HG03108 (cell line): ENCODE results near the gene ENOX1.
A peak's percentile ranks its signal among the peaks of the same experiment; 100 is the strongest.

Experiments
- ATAC-seq: cut with Tn5 transposase; IDR thresholded peaks from one replicate; pipeline ENCODE4 v1.9.1; 2021; ENCODE audit warnings: moderate library complexity; ENCODE audit not compliant: unreplicated experiment

ENOX1 gene

DNA sequence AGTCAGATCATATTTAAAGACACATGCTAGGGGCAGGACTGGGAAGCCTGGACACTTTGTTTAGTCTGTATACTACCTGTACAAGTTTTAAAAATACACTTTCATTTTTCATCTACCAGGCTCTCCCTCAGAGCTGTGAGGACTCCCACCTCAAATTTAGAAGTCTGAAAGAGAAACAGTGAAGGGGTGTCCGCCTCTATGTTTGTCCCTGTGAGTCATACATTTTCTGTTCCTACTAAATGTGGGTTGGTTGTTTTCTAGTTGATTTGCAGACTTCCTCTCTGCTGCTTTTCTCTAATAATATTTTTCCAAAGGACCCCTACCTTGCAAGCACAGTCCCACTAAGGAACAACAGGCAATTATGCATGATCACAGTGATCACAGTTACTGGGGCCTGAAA lies 110.5 kb downstream of the ENOX1 start:
- ATAC-seq = peak; percentile 98

DNA sequence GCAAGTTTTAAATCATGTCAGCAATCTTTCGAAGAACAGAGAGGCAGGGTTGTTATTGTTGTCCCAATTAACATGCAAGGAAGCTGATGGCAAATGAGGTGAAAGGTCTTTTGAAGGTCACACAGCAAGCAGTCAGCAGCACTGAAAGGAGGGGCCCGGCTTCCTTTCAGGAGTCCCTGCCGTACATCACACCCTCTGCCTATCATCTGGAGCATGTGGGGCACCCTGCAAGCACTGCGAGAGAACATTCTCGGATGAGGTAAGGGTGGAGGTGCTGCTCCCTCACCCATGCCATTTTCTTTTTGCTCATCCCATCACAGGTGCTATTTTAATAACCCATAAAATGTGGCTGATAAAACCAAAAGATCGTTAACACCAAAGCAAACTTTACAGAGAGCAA lies 111.2 kb downstream of the ENOX1 start:
- no peak for ATAC-seq

DNA sequence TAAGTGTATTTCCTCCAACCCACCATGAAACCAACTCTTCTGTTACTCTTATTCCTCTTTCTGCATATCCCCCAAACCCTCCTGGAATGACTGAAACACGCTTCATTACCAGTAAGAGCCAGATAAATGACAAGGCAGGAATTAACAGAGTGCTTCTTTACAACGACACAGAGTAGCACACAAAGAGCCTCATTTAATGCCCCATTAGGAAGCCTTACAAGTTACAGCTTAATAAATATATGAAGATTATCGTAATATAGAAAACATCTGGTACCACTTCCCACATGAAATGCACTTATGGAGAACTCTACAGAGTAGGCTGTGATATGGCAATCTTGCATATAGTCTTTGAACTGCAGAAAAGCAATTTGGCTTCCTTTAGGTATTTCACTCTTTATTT lies 116.8 kb downstream of the ENOX1 start:
- no peak for ATAC-seq

DNA sequence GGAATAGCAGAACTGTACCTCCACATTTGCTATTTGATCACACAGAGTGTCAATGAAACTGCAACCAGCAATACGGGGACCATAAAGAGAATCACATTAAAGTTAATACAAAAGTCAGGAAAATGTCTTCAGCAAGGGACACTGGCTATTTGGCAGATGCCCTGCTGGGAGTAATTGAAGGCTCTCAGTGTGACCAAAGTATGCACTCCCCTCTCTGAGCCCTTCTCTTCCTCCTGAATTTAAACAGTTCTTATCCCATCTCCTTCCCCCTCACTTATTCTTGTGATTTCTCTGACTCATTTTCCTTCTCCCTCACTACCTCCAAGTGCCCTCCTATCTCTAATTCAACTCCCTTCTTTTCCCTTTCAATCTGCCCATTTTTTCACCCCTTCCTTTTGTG lies 117.7 kb downstream of the ENOX1 start:
- no peak for ATAC-seq

DNA sequence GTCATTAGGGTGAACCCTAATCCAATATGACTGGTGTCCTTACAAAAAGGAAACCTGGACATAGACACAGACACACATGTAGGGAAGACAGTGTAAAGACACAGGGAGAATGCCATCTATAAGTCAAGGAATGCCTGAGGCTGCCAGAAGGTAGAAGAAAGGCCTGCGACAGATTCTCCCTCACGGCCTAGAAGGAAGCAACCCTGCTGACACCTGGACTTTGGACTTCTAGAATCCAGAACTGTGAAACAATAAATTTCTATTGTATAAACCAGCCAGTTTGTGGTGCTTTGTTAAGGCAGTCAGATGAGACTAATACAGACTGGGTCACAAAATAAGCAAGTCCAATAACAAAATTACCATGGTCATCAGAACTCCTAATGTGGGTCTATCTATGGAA lies 120.4 kb downstream of the ENOX1 start:
- ATAC-seq = no peak

DNA sequence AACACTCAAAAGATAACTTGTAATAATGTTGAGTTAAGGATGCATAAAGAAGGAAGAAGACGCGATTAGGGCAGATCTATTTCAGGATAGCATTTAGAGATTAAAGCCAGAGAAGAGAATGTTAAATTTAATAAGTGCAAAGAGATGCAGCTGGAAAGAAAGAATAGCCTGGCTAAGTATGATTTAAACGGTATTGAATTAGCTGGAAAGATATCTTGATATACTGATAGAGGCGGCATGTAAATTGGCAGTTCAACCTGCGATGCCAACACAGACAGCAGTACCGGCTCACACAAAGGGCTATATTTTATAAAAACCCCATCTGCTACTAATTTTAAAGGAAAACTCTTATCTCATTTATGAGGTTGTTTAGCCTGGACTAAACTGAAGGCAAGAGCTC lies 121.4 kb downstream of the ENOX1 start:
- no peak for ATAC-seq

DNA sequence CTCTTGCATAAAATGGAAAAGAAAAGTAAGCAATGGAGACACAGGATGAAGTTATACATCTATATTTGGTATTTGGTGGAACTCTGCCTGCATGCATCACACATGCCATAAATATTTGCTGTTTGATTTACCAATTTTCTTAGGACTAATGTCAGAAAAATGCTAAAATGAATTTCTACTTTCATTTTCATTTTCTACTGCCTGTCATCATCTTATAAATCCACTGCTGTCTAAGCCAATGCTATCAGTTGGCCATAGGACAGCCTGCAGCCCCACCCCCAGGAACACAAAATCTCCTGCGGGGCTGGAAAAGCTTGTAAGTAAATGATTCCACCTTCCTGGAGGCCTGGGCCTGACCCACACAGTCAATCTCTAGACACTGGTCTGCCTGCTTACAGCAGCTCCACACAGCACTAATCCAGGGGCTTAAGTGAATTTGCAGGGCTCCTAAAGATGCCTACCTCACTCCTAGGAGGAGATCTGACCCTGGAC lies 122.0 kb downstream of the ENOX1 start:
- ATAC-seq = no peak

DNA sequence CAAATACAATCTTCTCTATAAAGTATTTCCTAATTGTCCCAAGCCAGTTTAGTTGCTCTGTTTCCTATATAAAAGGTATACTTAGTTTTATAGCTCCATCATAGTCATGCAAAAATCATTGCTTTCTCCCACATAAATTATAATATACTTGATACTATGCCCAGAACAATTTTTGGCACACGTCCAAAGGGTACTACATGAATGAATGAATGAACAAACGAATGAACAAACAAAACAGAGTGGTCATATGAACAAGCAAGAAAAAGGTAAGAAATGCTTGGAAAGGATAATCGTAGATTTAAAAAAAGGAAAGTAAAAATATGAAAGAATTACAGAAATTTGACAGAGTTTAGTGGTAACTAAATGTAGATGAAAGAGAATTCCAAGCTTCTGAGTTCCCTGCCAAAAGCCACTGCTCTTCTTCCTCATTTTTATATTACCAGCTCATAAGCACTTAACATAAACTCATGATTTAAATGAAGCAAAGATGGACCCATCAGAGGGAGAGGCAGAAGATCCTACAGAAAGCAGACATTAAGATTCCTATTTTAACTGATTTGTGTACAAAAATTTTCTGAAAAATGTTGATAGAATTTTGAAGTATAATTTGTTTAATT lies 123.2 kb downstream of the ENOX1 start:
- no peak for ATAC-seq

DNA sequence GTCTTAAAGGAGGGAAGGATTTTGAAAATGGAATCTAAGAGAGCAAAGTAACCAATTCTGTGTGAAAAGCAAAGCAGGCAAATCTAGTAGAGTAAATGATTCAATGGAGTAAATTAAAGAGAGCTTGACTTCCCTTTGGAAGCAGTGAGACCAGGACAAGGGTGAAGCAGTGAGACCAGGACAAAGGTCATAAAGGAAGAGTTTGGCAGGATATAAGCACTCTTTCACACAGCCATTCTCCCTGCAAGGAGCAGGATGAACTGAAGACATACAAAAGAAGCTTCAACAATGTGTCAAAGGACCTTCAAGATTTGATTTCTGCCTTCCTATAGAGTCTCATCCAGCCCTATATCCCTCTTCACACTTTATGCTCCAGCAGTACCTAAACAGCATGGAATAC lies 123.8 kb downstream of the ENOX1 start:
- ATAC-seq = no peak

DNA sequence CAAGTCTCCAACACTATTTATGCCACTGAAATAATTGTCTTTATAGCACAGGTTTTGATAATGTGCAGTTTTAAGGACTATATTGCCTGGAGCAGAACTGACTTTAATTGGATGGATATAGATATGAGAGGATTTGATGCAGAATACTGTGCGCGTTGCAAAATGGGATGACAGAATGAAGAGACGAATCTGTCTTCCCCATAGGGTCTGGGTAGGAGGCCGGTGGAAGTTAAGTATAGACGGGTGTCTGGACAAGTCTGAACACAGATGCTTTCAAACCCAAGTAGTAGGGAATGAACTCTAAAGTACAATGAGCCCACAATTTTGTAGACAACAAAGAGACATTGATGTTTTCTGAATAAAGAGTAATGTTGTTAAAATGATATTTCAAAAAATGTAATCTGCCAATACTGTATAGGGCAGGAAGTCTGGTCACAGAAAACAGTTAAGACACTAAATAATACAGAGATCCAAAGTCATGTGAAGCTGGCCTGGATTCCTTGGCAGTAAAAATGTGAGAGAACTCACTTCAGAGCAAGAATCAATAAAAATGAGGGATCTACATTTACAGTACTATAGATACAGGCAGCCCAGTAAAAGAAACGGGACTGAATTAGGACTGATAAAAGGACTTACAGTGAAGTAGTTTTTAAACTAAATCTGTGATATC lies 125.5 kb downstream of the ENOX1 start:
- no peak for ATAC-seq

DNA sequence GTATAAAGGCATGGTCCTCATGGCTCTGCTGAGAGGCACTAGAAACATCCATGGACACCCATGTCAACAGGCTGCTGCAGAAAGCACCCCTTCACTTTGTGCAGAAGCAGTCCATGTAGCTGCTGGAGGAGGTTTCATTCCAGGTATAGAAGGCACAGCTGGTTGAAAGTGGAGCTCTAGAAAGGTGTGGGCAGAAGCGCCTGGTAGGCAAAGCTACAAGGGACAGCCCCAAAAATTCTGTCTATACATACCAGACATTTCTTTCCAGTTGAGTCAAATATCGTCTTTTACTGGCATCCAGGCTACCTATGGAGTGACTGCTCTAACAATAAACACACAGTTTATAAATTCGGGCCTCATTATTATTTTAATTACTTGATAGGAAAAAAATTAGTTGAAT lies 129.3 kb downstream of the ENOX1 start:
- no peak for ATAC-seq

DNA sequence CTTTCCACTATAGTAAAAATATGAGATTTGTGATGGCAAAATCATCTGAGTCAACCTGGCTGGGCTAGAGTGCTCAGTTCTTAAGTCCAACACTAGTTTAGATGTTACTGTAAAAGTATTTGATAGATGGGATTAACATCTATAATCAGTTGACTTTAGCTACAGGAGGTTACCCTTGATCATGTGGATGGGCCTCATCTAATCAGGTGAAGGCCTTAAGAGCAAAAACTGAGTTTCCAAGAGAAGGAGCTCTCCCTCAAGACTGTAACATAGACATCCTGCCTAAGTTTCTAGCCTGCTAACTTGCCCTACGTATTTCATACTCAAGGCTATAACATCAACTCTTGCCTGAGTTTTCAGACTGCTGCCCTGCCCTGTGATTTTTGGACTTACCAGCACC lies 132.8 kb downstream of the ENOX1 start:
- no peak for ATAC-seq

DNA sequence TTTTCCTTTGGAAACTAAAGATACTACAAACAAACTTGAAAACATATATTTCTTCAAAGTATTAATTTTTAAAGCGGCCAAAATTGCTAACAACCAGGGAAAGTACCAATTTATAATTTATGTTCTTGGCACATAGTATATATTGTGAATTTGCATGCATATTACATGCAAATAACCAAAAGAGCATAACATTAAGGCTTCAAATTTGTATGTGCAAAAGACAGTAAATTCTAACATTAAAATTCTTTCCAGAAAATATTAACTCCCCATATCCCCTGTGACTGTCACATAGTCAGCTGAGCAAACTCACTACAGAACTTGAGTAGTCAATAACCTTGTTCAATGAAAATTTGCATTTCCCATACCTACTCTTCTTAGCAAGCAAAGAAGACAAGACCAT lies 133.4 kb downstream of the ENOX1 start:
- no peak for ATAC-seq

DNA sequence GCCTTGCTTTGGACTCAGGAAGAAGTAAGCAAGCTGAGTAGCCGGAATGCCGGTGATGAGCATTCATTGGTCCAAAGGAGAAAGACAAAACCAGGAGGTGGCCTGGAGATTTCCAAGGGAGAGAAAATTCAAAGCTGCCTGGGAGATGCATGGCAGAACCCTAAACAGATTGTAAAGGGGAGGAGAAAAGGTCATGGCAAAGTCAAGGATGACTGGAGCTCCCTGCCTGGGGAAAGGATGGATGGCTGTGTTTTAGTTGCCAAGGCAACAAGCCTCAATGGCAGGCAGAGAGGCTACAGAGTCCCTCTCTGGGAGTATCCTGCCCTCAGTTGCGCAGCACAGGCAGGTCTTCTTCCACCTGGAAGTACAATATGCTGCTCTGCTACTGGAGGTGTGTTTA lies 134.0 kb downstream of the ENOX1 start:
- ATAC-seq = no peak

DNA sequence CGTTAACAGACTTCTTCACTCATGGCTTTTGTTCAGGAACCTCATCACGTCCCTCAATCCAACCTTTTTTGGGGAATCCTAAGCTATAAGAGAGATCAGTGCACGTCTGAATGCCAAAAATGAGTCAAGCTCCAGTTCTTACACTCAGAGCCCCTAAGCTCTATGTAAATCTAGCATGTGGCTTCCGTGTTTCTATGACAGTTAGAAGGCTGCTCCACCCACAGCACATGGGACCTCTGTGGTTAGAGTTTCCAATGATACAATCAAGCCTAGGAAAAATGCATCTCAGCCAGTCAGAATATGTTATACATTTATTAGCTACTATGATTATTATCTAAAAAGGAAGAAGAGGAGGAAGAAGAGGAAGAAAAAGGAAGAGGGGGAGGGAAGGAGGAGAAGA lies 135.9 kb downstream of the ENOX1 start:
- no peak for ATAC-seq

DNA sequence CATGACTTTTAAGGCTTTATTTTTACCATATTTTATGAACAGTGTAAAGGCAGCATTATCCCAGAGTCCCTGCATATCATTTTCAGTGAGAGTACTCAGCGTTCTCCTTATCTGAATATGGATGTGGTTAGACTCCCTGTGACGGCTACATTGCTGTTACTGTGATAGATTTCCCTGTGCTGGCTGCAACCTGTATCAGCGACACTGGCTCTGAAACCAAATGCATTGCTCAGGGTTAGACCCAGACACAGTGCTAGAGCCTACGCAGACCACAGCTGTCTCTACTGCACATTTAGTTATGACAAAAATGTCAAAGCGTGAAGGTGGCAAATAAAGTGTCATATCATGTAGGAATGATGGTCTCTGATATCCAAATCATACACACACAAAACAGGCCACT lies 138.0 kb downstream of the ENOX1 start:
- ATAC-seq = no peak

DNA sequence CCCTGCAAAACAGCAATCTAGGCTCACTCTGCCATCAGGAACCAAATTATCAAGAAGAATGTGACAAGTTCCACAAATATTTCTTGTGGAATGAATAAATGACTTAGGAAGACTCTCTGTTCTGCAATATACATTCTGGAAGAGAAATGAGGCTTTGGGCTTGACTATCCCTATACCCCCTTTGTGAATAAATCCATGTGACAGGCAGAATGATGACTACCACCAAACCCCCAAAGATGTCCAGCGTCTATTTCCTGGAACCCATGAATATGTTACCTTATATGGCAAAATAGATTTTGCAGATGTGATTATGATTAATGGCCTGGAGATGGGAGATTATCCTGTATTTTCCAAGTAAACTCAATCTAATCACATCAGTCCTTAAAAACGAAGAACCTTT lies 139.3 kb downstream of the ENOX1 start:
- no peak for ATAC-seq

DNA sequence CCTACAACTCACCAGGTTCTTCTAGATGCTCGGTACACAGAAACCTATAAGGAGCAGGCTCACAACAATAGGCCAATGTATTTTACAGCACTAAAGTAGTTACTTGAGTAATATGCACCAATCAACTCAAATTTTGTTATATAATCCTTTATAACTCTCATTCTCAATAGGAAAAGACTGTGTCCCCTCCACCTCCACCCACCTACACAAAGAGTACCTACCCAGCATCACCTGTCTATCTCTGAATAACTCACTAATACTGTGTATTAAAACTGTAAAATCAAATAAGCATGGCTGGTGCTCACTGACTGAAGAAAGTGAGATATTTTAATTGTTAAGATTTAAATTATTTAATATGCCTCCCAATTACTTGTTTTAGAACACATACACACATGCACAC lies 146.3 kb downstream of the ENOX1 start:
- no peak for ATAC-seq

DNA sequence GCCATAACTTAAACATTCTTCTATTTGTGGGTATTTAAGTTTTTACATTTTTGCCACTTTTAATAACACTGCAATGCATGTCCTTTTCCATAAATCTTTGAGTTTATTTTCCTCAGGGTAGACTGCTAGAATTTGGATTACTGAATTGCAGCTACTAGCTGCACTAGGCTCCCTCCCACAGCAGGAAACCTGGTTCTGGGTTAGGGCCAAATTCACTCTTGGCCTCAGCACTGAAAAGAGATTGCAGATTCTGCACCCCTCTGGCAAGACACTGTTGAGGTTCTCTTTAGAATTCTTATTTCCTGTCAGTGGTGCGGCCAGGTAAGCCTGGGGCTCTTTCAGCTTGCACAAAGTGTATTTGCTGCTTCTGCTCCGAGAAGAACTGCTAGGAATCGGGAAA lies 155.7 kb downstream of the ENOX1 start:
- ATAC-seq = no peak

DNA sequence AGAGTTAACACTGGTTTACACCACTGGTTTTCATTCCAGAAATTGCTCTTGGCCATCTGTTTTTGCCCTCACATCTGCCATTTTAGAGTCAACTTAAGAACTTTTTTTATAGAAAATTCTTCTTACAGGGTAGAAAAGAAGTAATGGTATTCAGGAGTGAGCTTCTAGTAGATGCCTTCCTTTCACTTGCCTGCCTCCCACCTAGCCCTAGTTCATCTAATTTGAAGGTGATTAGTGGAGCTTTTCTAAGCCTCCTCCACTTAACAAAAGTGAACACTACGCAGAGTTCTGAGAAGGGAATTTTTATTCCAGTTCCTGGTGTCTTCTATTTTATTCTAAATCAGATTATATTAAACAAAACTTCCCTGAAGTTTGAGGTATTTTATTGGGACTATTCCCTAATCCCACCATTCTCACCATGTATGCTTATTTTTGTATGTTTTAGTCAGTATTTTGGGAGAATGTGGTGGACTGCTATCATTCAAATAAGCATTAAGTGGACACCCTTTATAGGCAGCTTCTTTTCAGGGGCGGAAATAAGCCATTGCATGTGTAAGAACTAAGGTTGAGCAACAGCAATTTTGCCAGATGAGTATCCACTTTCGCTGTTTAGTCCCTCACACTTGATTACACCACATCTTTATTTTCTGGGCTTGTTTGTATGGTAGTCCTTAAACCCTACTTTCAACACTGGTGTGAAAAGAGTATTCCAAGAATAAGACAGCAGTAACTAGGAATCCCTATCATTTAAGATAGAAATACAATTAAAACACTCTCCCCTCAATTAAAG lies 156.9 kb downstream of the ENOX1 start:
- ATAC-seq = no peak

DNA sequence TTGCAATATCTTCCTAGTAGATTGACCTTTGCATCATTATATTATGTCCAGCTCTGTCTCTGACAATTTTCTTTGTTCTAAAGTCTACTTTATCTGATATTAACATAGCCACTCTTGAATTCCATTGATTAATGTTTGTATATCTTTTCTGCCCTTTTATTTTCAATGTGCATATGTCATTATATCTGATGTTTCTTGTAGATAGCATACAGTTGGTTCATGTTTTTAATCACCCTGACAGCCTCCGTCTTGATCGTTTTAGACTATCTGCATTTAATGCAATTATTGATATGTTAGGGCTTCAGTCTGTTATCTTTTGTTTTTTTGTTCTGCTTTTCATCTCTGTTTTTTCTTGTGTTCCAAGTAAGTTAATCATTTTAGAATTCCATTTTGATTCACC lies 159.8 kb downstream of the ENOX1 start:
- ATAC-seq = no peak

DNA sequence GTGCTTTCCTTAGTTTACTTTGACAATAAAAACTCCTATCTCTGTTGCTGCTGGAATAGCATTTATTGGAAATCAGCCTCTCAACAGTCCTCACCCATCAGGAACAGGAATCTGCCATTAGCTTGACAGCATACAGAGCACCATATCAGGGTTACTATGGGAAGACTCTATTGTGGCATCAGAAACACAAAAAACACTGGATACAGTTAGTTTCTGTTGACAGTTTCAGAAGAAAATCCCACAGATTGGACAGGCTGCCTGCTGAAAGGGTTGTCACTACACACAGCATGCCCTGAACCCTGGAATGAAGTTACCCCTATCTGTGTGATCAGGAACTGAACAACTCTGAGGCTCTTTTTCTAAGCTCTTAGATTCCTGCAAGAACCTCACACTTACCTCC lies 172.7 kb downstream of the ENOX1 start:
- no peak for ATAC-seq
